Measurements from ENCODE around the gene FGF12. TPM values are rescaled to one million over a fixed set of nuclear protein-coding genes. Genes with fewer than 3 reads are reported as not detected.

Gene FGF12
- total RNA-seq, 1 experiment from 2014 or later, result 0.07 TPM

DNA sequence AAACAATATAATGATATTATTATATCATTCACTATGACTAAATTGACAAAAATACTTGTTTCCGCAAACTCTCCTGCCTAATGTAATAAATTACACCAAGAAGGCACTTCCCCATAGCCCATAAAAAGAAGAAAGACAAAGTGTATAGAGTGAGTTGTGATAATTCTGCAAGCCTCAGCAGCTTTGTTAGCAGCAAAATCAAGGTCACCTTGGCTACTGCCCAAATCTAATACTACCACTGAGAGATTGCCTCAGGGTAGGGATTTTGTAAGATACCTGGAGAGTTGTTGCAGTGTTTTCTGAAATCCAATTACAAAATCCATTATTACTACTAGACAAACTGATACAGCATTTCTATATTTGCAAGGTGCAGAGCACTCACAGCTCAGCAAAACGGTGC is 503.5 kb downstream of the FGF12 start (continued):
- TF ChIP-seq, protein P1, sequence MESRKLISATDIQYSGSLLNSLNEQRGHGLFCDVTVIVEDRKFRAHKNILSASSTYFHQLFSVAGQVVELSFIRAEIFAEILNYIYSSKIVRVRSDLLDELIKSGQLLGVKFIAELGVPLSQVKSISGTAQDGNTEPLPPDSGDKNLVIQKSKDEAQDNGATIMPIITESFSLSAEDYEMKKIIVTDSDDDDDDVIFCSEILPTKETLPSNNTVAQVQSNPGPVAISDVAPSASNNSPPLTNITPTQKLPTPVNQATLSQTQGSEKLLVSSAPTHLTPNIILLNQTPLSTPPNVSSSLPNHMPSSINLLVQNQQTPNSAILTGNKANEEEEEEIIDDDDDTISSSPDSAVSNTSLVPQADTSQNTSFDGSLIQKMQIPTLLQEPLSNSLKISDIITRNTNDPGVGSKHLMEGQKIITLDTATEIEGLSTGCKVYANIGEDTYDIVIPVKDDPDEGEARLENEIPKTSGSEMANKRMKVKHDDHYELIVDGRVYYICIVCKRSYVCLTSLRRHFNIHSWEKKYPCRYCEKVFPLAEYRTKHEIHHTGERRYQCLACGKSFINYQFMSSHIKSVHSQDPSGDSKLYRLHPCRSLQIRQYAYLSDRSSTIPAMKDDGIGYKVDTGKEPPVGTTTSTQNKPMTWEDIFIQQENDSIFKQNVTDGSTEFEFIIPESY (IDR thresholded peaks at IDR 0.05; ENCODE audit: extremely low read depth, insufficient replicate concordance, low read length), result no peak
- no peak for TF ChIP-seq ZFX (IDR thresholded peaks at IDR 0.05)
- no peak for TF ChIP-seq EZH2 (IDR thresholded peaks at IDR 0.05)
- TF ChIP-seq EGR1 (IDR thresholded peaks at IDR 0.05; ENCODE audit: low read depth), result no peak
- TF ChIP-seq SIN3A (IDR thresholded peaks at IDR 0.05; ENCODE audit: low read depth), result no peak

DNA sequence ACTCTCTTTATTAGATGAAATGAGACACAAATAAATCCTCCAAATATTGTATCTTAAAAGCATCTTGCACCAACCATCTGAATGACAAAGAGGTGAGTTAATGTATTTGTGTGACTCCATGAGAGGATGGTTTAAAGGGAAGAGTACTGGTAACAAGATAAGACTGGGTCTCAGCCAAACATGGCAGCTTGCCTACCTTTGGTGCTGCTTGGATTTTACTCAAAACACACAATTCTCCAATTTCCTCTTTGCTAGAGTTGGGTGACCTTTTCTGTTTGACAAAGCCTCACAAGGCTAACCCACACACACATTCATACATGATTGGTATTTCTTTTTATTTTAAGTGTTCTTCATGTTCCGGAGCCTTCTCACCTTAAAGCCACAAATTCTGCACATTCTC is 506.4 kb downstream of the FGF12 start:
- H3K9me3 ChIP-seq (ENCODE audit: control insufficient read depth in 1 of 2, insufficient read depth in 1 of 2, low read depth in 1 of 2, low read length in 2 of 2), result no peaks in the 10 kb centered on the region
- intact Hi-C loops (cut with micrococcal nuclease), result no loop called here
- no peak overlapping the region for H3K4me3 ChIP-seq (replicated peaks in 1 of 2; ENCODE audit: low read depth in 1 of 2, low read length in 2 of 2)
- H3K9me2 ChIP-seq (ENCODE audit: insufficient read depth), result no peaks in the 10 kb centered on the region
- H3K36me3 ChIP-seq (ENCODE audit: control insufficient read depth in 1 of 2, insufficient read depth in 2 of 2, low read length in 2 of 2), result no peaks in the 10 kb centered on the region
- ChIA-PET POLR2A (no interaction called here), CTCF (no interaction called here), RAD21 (ENCODE audit: low non-redundant PET in 1 of 2, low total read pairs in 2 of 2, uncharacterized antibody in 2 of 2, unreplicated experiment in 2 of 2) (no interaction called here)
- no peaks in the 10 kb centered on the region for H3K79me2 ChIP-seq (ENCODE audit: insufficient read depth, low read length)
- no peak for ATAC-seq
- H4K20me1 ChIP-seq (ENCODE audit: insufficient read depth), result no peaks in the 10 kb centered on the region
- peaks cover 18% of the 10 kb centered on the region for H3K27me3 ChIP-seq (ENCODE audit: insufficient read depth, low read length)
- H2AFZ ChIP-seq (ENCODE audit: low read depth, low read length, poor library complexity, severe bottlenecking), result no peak overlapping the region
- no peak for DNase-seq (ENCODE audit: low read depth, low spot score)
- TF ChIP-seq, protein P2, sequence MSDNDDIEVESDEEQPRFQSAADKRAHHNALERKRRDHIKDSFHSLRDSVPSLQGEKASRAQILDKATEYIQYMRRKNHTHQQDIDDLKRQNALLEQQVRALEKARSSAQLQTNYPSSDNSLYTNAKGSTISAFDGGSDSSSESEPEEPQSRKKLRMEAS (IDR thresholded peaks at IDR 0.05), result no peak
- TF ChIP-seq, protein P1 (IDR thresholded peaks at IDR 0.05; ENCODE audit: extremely low read depth, insufficient replicate concordance, low read length), result no peak
- TF ChIP-seq, protein P3, sequence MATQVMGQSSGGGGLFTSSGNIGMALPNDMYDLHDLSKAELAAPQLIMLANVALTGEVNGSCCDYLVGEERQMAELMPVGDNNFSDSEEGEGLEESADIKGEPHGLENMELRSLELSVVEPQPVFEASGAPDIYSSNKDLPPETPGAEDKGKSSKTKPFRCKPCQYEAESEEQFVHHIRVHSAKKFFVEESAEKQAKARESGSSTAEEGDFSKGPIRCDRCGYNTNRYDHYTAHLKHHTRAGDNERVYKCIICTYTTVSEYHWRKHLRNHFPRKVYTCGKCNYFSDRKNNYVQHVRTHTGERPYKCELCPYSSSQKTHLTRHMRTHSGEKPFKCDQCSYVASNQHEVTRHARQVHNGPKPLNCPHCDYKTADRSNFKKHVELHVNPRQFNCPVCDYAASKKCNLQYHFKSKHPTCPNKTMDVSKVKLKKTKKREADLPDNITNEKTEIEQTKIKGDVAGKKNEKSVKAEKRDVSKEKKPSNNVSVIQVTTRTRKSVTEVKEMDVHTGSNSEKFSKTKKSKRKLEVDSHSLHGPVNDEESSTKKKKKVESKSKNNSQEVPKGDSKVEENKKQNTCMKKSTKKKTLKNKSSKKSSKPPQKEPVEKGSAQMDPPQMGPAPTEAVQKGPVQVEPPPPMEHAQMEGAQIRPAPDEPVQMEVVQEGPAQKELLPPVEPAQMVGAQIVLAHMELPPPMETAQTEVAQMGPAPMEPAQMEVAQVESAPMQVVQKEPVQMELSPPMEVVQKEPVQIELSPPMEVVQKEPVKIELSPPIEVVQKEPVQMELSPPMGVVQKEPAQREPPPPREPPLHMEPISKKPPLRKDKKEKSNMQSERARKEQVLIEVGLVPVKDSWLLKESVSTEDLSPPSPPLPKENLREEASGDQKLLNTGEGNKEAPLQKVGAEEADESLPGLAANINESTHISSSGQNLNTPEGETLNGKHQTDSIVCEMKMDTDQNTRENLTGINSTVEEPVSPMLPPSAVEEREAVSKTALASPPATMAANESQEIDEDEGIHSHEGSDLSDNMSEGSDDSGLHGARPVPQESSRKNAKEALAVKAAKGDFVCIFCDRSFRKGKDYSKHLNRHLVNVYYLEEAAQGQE (IDR thresholded peaks at IDR 0.05; ENCODE audit: low read depth), result no peak
- TF ChIP-seq POLR2AphosphoS5 (IDR thresholded peaks at IDR 0.05; ENCODE audit: low read depth, low read length), result no peak
- TF ChIP-seq SIN3A (IDR thresholded peaks at IDR 0.05; ENCODE audit: low read depth), result no peak
- TF ChIP-seq CBX3 (IDR thresholded peaks at IDR 0.05; ENCODE audit: low read depth), result no peak
- TF ChIP-seq ELF1 (IDR thresholded peaks at IDR 0.05; ENCODE audit: borderline replicate concordance, low read depth), result no peak
- no peak for TF ChIP-seq RAD21 (IDR thresholded peaks at IDR 0.05; ENCODE audit: low read depth)
- H3K4me1 ChIP-seq (ENCODE audit: control insufficient read depth in 1 of 2, insufficient read depth in 2 of 2, low read length in 2 of 2), result no peaks in the 10 kb centered on the region
- H3K9ac ChIP-seq (ENCODE audit: low read length), result no peak overlapping the region
- no TSS peak for BruUV-seq (replicated peaks)
- no peak overlapping the region for H3K27ac ChIP-seq (ENCODE audit: low read depth, low read length)
- H3K4me2 ChIP-seq (ENCODE audit: low read length), result no peak overlapping the region
